T-helper 17 cell (primary cell): ENCODE measurements around the gene GATAD1. TPM values are rescaled to one million over a fixed set of nuclear protein-coding genes. Genes with fewer than 3 reads are reported as not detected.
A peak's percentile ranks its signal among the peaks of the same experiment; 100 is the strongest.
"Not testable (repeated sequence)": the region's sequence is repeated elsewhere in the genome, so short reads cannot be mapped to it uniquely, and the experiment has no call there.

ENCODE experiments used
- ATAC-seq: fragments of 150-1000 bp; cut with Tn5 transposase; 2 replicates; pipeline ENCODE4 v1.10.0; 2021; ENCODE audit warnings: mild to moderate bottlenecking, moderate library complexity
- DNase-seq, 3 donors: peaks; one replicate each; pipeline versions ENCODE4 v3.0.0 to v3.0.0-alpha.2; 2020 to 2021
- H3K9me3 ChIP-seq: one replicate; pipeline ENCODE4 v1.7.0; 2013; ENCODE audit warnings: low read length, mild to moderate bottlenecking; ENCODE audit not compliant: control insufficient read depth, poor library complexity, severe bottlenecking
- H3K27ac Mint-ChIP-seq: one replicate; pipeline ENCODE4 v1.8.0; 2022; ENCODE audit warnings: mild to moderate bottlenecking, moderate library complexity, mixed read lengths
- H3K27me3 Mint-ChIP-seq: one replicate; pipeline ENCODE4 v1.8.0; 2022; ENCODE audit warnings: mixed read lengths
- H3K36me3 Mint-ChIP-seq: one replicate; pipeline ENCODE4 v1.8.0; 2022; ENCODE audit warnings: low read depth, mixed read lengths
- H3K4me1 Mint-ChIP-seq: one replicate; pipeline ENCODE4 v1.8.0; 2022; ENCODE audit warnings: mild to moderate bottlenecking, mixed read lengths
- H3K4me3 Mint-ChIP-seq: one replicate; pipeline ENCODE4 v1.8.0; 2022; ENCODE audit warnings: mild to moderate bottlenecking, moderate library complexity, mixed read lengths
- total RNA-seq, 4 donors: library from RNA in 2 of 4; stranded (reverse) in 2 of 4; gene quantifications; one replicate each; pipeline ENCODE4 v1.2.3 and lab custom pipeline; 2022 to 2026

GATAD1 gene, protein sequence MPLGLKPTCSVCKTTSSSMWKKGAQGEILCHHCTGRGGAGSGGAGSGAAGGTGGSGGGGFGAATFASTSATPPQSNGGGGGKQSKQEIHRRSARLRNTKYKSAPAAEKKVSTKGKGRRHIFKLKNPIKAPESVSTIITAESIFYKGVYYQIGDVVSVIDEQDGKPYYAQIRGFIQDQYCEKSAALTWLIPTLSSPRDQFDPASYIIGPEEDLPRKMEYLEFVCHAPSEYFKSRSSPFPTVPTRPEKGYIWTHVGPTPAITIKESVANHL
- 10 to 100 TPM; 13.2 to 16.3 TPM for total RNA-seq
- 26.5 to 31.0 reads per million in 2 donors for total RNA-seq (lab: John Stamatoyannopoulos, UW)

DNA sequence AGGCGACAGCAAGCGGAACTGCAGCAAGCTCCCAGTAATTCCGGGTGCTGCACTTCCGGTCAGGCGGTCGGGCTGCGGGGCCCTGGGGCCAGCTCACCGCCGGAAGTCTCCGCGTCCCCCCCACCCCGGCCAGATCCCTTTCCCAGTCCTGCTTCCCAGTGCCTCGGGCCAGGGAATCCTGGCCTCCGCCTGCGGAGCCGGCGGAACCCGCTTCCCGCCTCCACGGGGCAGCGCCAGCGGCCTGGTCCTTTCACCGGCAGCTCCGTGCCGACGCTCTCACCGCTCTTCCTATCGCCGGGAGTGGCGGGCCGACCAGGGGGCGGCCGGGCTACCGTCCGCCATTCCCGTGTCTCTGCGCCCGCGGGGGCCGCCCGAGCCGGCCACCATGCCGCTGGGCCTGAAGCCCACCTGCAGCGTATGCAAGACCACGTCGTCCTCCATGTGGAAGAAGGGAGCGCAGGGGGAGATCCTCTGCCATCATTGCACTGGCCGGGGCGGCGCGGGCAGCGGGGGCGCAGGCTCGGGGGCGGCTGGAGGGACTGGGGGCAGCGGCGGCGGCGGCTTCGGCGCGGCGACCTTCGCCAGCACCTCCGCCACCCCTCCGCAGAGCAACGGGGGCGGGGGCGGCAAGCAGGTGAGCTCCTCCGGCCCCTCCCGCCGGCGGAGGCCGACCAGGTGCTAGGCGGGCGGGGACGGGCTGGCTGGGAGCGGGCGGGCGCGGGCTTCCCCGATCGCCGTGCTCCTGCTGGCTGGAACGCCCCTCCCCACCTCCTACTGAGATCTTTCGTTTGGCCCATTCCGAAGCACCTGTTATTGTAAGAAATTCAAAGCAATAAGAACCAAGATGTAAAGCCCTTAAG is at the start of gene GATAD1:
Gene GATAD1 (plus strand): TSS at position 138 of the 860 bp plus-strand sequence. CDS start 248 bp downstream, at position 386.
- H3K27ac Mint-ChIP-seq = peak within 1 kb of the TSS; percentile 98
- H3K9me3 ChIP-seq = no peaks in the 10 kb centered on the region
- ATAC-seq (peak; percentile 82), DNase-seq (peak; percentile 64 to 70 (median 68))
- H3K4me3 Mint-ChIP-seq = peak within 1 kb of the TSS; percentile 89
- peaks cover 11% of the 10 kb centered on the region for H3K4me1 Mint-ChIP-seq
- H3K27me3 Mint-ChIP-seq = no peaks in the 10 kb centered on the region
- no peaks in the 10 kb centered on the region for H3K36me3 Mint-ChIP-seq

DNA sequence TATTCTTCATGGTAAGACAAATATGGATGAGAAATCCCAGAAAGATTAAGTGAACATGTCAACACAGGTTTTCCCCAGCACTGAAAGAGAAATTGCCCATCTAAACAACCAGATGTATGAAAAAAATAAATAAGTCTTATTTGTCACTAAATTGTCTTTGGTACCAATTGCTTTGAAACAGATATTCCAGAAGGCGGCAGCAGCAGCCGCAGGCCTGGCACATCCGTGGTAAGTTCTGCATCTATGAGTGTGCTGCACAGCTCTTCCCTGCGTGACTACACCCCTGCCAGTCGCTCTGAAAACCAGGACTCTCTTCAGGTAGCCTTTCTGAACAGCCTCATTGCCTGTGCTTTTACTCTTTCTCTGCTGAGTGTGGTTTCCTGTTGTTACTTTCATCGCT is 49.7 kb upstream of the GATAD1 start:
- peaks cover 8% of the 10 kb centered on the region for H3K36me3 Mint-ChIP-seq
- no peak overlapping the region for H3K4me3 Mint-ChIP-seq
- H3K27ac Mint-ChIP-seq = no peak overlapping the region
- no peaks in the 10 kb centered on the region for H3K9me3 ChIP-seq
- H3K4me1 Mint-ChIP-seq = no peaks in the 10 kb centered on the region
- H3K27me3 Mint-ChIP-seq = no peaks in the 10 kb centered on the region
- no peak for DNase-seq
- ATAC-seq = no peak

DNA sequence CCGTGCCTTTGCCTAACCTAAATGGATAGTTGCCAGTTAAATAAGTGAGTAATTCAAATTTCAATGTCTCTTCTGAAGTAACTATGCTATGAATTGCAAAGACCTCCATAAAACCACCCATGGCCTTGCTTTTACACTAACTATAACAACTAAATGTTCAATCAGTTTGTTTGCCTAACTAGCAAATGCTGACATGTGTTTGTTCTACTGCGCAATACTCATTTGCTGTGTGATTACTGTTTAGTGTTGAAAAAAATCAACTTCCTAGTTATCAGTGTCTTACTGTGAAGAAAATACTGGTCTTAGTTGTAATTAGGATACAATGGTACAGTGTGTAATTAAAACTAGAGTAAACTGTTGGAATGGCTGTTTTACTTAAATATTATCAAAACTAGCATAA is 47.3 kb upstream of the GATAD1 start:
- no peak for ATAC-seq
- Mint-ChIP-seq H3K27ac (no peak overlapping the region), H3K4me1 (peaks cover 13% of the 10 kb centered on the region), H3K4me3 (no peak overlapping the region), H3K27me3 (no peaks in the 10 kb centered on the region), H3K36me3 (peaks cover 8% of the 10 kb centered on the region)
- DNase-seq = no peak
- no peaks in the 10 kb centered on the region for H3K9me3 ChIP-seq

DNA sequence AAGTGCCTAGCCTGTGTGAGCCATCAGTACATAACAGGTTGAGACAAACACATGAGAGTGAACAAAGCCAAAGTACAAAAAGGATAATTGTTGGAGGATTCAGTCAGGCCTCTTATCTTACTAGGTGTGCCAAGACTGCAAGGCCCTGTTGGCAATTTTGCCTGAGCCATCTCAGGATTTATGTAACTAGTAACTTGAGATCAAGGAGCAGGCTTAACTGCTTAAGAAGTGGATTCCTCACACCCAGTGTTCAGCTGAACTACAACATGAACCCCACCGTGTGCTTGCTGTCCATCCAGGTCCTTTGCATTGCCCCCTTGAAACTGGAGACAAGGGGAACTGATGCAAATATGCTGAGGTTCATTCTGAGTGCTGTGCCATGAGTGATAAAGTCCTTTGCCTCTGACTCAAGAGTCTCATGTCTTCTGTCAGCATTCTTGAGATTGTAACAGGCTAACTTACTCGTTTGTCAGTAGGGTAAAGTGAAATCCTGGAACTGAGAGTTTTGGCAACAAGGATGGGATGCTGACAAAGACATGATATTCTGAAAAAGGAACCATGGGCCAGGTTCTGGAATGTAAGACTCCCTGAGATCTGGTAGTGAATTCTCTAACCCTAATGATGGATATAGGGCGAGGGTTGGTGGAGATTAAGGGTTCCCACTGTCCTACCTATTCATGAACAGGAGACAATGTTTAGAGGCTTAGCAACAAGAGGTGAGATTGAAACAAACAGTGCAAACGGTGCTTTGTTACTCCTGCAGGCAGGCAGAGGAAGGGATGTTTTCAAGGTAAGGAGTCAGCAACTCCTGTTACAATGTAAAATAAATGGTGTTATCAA is 44.1 kb upstream of the GATAD1 start:
- Mint-ChIP-seq H3K27ac (no peak overlapping the region), H3K36me3 (peaks cover 5% of the 10 kb centered on the region), H3K4me1 (peaks cover 13% of the 10 kb centered on the region), H3K27me3 (peaks cover 3% of the 10 kb centered on the region), H3K4me3 (no peak overlapping the region)
- DNase-seq = no peak
- ATAC-seq = no peak
- no peaks in the 10 kb centered on the region for H3K9me3 ChIP-seq

DNA sequence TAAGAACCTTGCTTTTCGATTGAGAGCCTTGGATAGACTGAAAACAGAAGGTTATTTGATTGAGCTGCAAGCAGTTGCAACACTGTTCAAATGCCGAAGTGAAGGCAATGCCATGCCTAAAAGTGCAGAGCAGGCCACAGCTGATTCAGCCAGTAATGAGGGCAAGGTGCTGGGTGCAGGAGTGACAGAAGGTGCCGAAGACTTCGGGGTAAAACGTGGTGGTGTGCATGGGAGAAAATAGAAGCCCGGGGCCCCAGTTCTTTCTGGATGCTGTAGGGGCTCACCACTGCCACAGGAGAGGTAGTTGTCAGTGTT is 43.6 kb upstream of the GATAD1 start:
- H3K4me3 Mint-ChIP-seq = no peak overlapping the region
- H3K36me3 Mint-ChIP-seq = peaks cover 2% of the 10 kb centered on the region
- peaks cover 7% of the 10 kb centered on the region for H3K27me3 Mint-ChIP-seq
- DNase-seq (no peak), ATAC-seq (no peak)
- H3K9me3 ChIP-seq = no peaks in the 10 kb centered on the region
- H3K4me1 Mint-ChIP-seq = peaks cover 13% of the 10 kb centered on the region
- no peak overlapping the region for H3K27ac Mint-ChIP-seq

DNA sequence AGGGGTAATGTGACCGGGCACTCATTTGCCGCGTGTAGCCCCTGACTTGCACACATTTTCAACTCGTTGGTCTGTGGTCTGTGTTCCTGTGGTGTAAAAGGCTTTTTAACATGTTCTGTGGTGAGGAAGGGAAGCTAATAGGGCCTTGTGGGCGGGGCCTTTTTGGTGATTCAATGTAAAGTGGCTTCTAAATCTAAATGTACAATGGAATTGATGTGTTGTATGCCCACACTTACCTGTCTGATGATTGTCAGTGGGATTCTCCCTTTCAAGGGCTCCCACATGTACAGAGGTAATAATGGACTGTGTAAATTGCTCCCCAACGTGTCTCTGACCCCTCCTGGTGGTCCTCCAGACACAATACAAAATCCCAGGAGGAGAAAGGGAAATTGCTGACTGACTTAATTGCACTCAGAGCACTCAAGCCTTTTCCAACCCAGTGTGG is 43.1 kb upstream of the GATAD1 start:
- H3K4me3 Mint-ChIP-seq = peak overlapping the region; percentile 2
- peaks cover 2% of the 10 kb centered on the region for H3K36me3 Mint-ChIP-seq
- peaks cover 7% of the 10 kb centered on the region for H3K27me3 Mint-ChIP-seq
- H3K4me1 Mint-ChIP-seq = peaks cover 13% of the 10 kb centered on the region
- ATAC-seq (peak; percentile 59), DNase-seq (no peak)
- H3K27ac Mint-ChIP-seq = no peak overlapping the region
- H3K9me3 ChIP-seq = no peaks in the 10 kb centered on the region

DNA sequence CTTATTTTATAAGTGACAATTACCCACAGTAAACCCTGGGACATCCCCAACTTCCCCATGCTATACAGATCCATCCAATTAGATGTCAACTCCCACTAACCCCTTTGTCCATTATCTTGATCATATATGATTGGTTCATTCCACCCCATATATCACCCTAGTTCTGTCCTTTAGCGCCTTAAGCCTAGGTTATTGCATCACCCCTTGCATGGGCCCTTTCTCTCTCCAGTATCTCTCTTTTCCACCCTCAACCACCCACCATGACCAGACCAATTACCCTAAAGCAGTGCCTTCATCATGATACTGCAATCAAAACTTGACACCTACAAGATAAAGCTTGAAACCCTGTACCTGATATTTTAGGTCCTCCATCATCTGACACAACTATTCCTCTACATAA is 37.9 kb upstream of the GATAD1 start:
- Mint-ChIP-seq H3K36me3 (no peaks in the 10 kb centered on the region), H3K27me3 (peaks cover 30% of the 10 kb centered on the region), H3K4me3 (no peak overlapping the region), H3K27ac (no peak overlapping the region), H3K4me1 (peaks cover 2% of the 10 kb centered on the region)
- no peak for ATAC-seq
- H3K9me3 ChIP-seq = no peaks in the 10 kb centered on the region
- no peak for DNase-seq

DNA sequence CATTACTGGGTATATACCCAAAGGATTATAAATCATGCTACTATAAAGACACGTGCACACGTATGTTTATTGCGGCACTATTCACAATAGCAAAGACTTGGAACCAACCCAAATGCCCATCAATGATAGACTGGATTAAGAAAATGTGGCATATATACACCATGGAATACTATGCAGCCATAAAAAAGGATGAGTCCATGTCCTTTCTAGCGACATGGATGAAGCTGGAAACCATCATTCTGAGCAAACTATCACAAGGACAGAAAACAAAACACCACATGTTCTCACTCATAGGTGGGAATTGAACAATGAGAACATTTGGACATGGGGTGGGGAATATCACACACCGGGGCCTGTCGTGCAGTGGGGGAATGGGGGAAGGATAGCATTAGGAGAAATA is 37.1 kb upstream of the GATAD1 start:
- H3K27me3 Mint-ChIP-seq = peaks cover 30% of the 10 kb centered on the region
- ATAC-seq, DNase-seq, H3K4me1 Mint-ChIP-seq, H3K27ac Mint-ChIP-seq, H3K4me3 Mint-ChIP-seq, H3K9me3 ChIP-seq, H3K36me3 Mint-ChIP-seq: not testable (repeated sequence)

DNA sequence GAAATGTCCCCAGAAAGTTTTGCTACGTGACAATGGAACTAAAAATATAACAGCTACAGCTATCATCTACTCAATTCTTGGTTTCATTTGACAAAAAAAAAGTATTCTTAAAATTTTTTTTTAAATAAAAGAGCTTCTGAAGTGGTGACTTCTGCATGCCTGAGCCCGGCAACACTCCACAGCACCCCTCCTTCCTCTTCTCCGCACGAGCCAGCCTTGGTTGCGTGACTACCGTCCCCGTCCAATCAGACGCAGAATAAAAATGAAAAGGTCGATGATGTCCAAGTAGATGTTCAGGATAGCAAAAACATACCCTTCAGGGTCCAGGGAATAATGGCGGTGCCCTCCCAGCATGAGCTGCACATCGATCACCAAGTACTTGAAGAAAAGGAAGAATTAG is 34.5 kb upstream of the GATAD1 start:
- H3K9me3 ChIP-seq = no peaks in the 10 kb centered on the region
- Mint-ChIP-seq H3K27ac (no peak overlapping the region), H3K27me3 (peaks cover 30% of the 10 kb centered on the region), H3K4me1 (peaks cover 2% of the 10 kb centered on the region), H3K4me3 (no peak overlapping the region), H3K36me3 (no peaks in the 10 kb centered on the region)
- DNase-seq = no peak
- ATAC-seq = no peak

DNA sequence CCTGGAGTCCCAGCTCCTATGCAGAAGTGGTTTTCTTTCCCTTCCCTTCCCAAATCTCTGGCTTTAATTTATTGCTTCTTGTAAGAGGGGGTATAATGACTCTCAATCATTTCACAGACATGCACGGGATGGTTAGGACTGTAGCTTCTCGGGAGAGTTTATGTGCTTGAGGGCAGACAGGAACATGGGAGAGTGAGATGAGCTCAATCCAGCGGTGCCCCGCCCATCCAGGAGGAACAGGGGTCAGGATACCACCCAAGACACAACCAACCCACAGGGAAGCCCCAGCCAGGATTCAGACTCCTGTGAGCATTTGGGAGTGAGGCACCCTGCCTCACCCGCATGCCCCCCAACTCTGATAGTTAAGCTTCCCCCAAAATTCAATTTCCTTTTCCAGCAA is 33.7 kb upstream of the GATAD1 start:
- H3K4me3 Mint-ChIP-seq = no peak overlapping the region

DNA sequence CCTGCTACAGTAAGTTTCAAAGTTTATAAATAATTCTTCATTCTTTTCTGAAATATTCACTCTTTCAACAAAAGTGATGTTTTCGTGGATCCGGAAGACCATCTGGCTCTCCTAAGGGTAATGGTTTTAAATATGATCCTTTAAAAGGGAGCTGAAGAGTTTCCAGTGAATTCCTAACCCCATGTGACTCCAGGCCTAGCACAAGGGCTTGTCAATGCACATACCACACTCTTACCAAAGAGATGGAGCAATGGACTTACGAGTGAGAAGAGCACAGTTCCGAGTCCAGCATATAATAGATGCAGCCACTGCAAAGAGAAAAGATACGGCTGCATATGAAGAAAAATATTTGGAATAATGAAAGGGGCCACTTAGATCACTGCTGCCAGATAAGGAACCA is 32.1 kb upstream of the GATAD1 start:
- Mint-ChIP-seq H3K4me3 (no peak overlapping the region), H3K27me3 (peaks cover 23% of the 10 kb centered on the region), H3K27ac (no peak overlapping the region), H3K4me1 (peaks cover 2% of the 10 kb centered on the region), H3K36me3 (no peaks in the 10 kb centered on the region)
- ATAC-seq = no peak
- no peaks in the 10 kb centered on the region for H3K9me3 ChIP-seq
- DNase-seq = no peak

More for the DNA sequence above, 33.7 kb upstream of the GATAD1 start:
- H3K36me3 Mint-ChIP-seq = no peaks in the 10 kb centered on the region
- H3K27ac Mint-ChIP-seq = no peak overlapping the region
- DNase-seq = no peak
- H3K4me1 Mint-ChIP-seq = peaks cover 2% of the 10 kb centered on the region
- no peaks in the 10 kb centered on the region for H3K9me3 ChIP-seq
- ATAC-seq = no peak
- peaks cover 23% of the 10 kb centered on the region for H3K27me3 Mint-ChIP-seq

DNA sequence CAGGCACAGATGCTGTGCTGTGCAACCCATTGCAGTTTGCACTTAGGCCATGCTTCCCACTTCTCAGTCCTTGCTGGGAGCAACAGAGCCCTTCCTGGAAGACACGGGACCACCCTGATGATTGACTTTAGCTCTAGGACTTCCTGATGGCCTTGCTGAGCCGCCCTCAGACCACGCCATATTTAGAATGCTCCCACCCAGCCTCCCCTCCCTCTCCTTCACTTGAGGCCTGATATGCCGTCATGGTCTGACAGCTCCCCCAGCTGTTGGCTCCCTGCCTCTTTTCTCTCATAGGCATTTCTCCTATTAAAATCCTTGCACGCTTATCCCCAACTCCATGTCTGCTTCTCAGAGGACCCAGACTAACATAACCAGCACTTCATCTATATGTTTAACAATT is 29.4 kb upstream of the GATAD1 start:
- H3K36me3 Mint-ChIP-seq = no peaks in the 10 kb centered on the region
- peaks cover 19% of the 10 kb centered on the region for H3K27me3 Mint-ChIP-seq
- no peak overlapping the region for H3K27ac Mint-ChIP-seq
- no peak overlapping the region for H3K4me3 Mint-ChIP-seq
- H3K4me1 Mint-ChIP-seq = peaks cover under 1% of the 10 kb centered on the region
- DNase-seq (no peak), ATAC-seq (no peak)
- no peaks in the 10 kb centered on the region for H3K9me3 ChIP-seq
